Stimulated activated naive CD8-positive, alpha-beta T cell treated with anti-CD3 and anti-CD28 coated beads, Interleukin-15, Interleukin-2, amounts not matched to agents 100 U/mL and 50 U/mL, for 24 hours (primary cell): Measurements from ENCODE around the gene RHBG.
"Not testable (repeated sequence)": the region's sequence is repeated elsewhere in the genome, so short reads cannot be mapped to it uniquely, and the experiment has no call there.

ENCODE experiments used
- ATAC-seq: fragments of 150-1000 bp; cut with Tn5 transposase; one replicate; pipeline ENCODE4 v1.10.0; 2021
- DNase-seq: peaks from one replicate; pipeline ENCODE4 v3.0.0; 2021

The RHBG gene

GRCh38 chr1:156368889-156369684, at the start of gene RHBG:
TSS of gene RHBG (plus strand) at chr1:156369211. CDS start at chr1:156369250, 39 bp downstream.
- peak; percentile 22 for DNase-seq
- ATAC-seq, result no peak

GRCh38 chr1:156319664-156320063, 49.3 kb upstream of the RHBG start:
- DNase-seq, result no peak
- no peak for ATAC-seq

GRCh38 chr1:156320560-156320959, 48.5 kb upstream of the RHBG start:
- DNase-seq (no peak), ATAC-seq (no peak)

- DNase-seq, ATAC-seq: not testable (repeated sequence)
Observed at GRCh38 chr1:156323179-156323578, 45.8 kb upstream of the RHBG start.

GRCh38 chr1:156336242-156336641, 32.8 kb upstream of the RHBG start:
- peak; percentile 16 for DNase-seq

GRCh38 chr1:156337052-156337887, 31.7 kb upstream of the RHBG start:
- peak; percentile 24 for DNase-seq
- no peak for ATAC-seq

More at GRCh38 chr1:156336242-156336641, 32.8 kb upstream of the RHBG start:
- no peak for ATAC-seq

- no peak for ATAC-seq
- DNase-seq, result no peak
Observed at GRCh38 chr1:156337888-156338179, 31.2 kb upstream of the RHBG start.

GRCh38 chr1:156338180-156338976, 30.6 kb upstream of the RHBG start, which contains the start of the genes CCT3 and TSACC:
TSS of gene CCT3 (minus strand) at chr1:156338292. CDS start at chr1:156338184, 108 bp downstream.
TSS of gene TSACC (plus strand) at chr1:156338526. CDS start at chr1:156339758, 1,232 bp downstream.
- peak; percentile 100 for DNase-seq
- ATAC-seq, result peak; percentile 96

GRCh38 chr1:156342166-156342955, 26.6 kb upstream of the RHBG start:
- no peak for DNase-seq
- no peak for ATAC-seq

GRCh38 chr1:156344409-156344808, 24.6 kb upstream of the RHBG start:
- ATAC-seq (no peak), DNase-seq (no peak)

- not testable (repeated sequence) for DNase-seq, ATAC-seq
Observed at GRCh38 chr1:156346035-156346434, 23.0 kb upstream of the RHBG start.

- ATAC-seq (no peak), DNase-seq (no peak)
Observed at GRCh38 chr1:156346636-156347035, 22.4 kb upstream of the RHBG start.

- no peak for DNase-seq
- no peak for ATAC-seq
Observed at GRCh38 chr1:156347331-156347730, 21.7 kb upstream of the RHBG start.

GRCh38 chr1:156352481-156352880, 16.5 kb upstream of the RHBG start:
- not testable (repeated sequence) for ATAC-seq, DNase-seq

GRCh38 chr1:156356262-156356874, 12.6 kb upstream of the RHBG start:
- no peak for DNase-seq
- ATAC-seq, result peak; percentile 60

GRCh38 chr1:156356875-156357534, 12.0 kb upstream of the RHBG start:
- DNase-seq (peak; percentile 68), ATAC-seq (peak; percentile 79)

GRCh38 chr1:156357977-156358376, 11.0 kb upstream of the RHBG start:
- ATAC-seq, result no peak

GRCh38 chr1:156358641-156359040, 10.4 kb upstream of the RHBG start:
- no peak for ATAC-seq

More at GRCh38 chr1:156357977-156358376, 11.0 kb upstream of the RHBG start:
- no peak for DNase-seq

GRCh38 chr1:156359249-156359648, 9.8 kb upstream of the RHBG start:
- ATAC-seq, result no peak
- DNase-seq, result no peak

More at GRCh38 chr1:156358641-156359040, 10.4 kb upstream of the RHBG start:
- no peak for DNase-seq

GRCh38 chr1:156359973-156360372, 9.0 kb upstream of the RHBG start:
- DNase-seq (no peak), ATAC-seq (no peak)
